HUES6 (cell line): Measurements from ENCODE around the gene TMEM80.

Experiments
- H3K27ac ChIP-seq: 2 replicates; pipeline ENCODE4 v1.7.0; 2013; ENCODE audit warnings: low read depth, mild to moderate bottlenecking, low read length, inconsistent platforms
- H3K27me3 ChIP-seq: 2 replicates; pipeline ENCODE4 v1.6.1; 2013; ENCODE audit warnings: low read length; ENCODE audit not compliant: control insufficient read depth, insufficient read depth
- H3K36me3 ChIP-seq: 2 replicates; pipeline ENCODE4 v1.6.1; 2013; ENCODE audit warnings: low read length; ENCODE audit not compliant: control insufficient read depth, insufficient read depth
- H3K4me1 ChIP-seq: 2 replicates; pipeline ENCODE4 v1.6.1; 2013; ENCODE audit warnings: low read length; ENCODE audit not compliant: control insufficient read depth, insufficient read depth
- H3K4me3 ChIP-seq: 2 replicates; pipeline ENCODE4 v1.5.1; 2013; ENCODE audit warnings: low read depth, low read length
- H3K9ac ChIP-seq: one replicate; pipeline ENCODE4 v1.6.1; 2013; ENCODE audit warnings: mild to moderate bottlenecking, low read length
- H3K9me3 ChIP-seq: 2 replicates; pipeline ENCODE4 v1.6.1; 2013; ENCODE audit warnings: low read depth, low read length; ENCODE audit not compliant: control insufficient read depth, insufficient read depth

Gene TMEM80

GRCh38 chr11:659532-660085, 36.0 kb upstream of the TMEM80 start:
- H3K36me3 ChIP-seq, result peaks cover 37% of the 10 kb centered on the region

GRCh38 chr11:660281-660680, 35.3 kb upstream of the TMEM80 start:
- no peaks in the 10 kb centered on the region for H3K4me1 ChIP-seq
- H3K27ac ChIP-seq, result no peak overlapping the region
- H3K4me3 ChIP-seq, result no peak overlapping the region
- H3K9ac ChIP-seq, result no peak overlapping the region
- peaks cover 37% of the 10 kb centered on the region for H3K36me3 ChIP-seq
- no peaks in the 10 kb centered on the region for H3K9me3 ChIP-seq
- no peaks in the 10 kb centered on the region for H3K27me3 ChIP-seq

More at GRCh38 chr11:659532-660085, 36.0 kb upstream of the TMEM80 start:
- H3K9ac ChIP-seq, result no peak overlapping the region
- H3K27me3 ChIP-seq, result no peaks in the 10 kb centered on the region
- no peak overlapping the region for H3K4me3 ChIP-seq
- H3K4me1 ChIP-seq, result no peaks in the 10 kb centered on the region
- no peak overlapping the region for H3K27ac ChIP-seq
- no peaks in the 10 kb centered on the region for H3K9me3 ChIP-seq

- Histone ChIP-seq H3K9me3 (no peaks in the 10 kb centered on the region), H3K4me1 (no peaks in the 10 kb centered on the region), H3K36me3 (peaks cover 42% of the 10 kb centered on the region), H3K27ac (no peak overlapping the region), H3K9ac (no peak overlapping the region), H3K4me3 (no peak overlapping the region), H3K27me3 (no peaks in the 10 kb centered on the region)
Measured at GRCh38 chr11:660681-661444, 34.8 kb upstream of the TMEM80 start.

- Histone ChIP-seq H3K36me3 (peaks cover 47% of the 10 kb centered on the region), H3K27ac (no peak overlapping the region), H3K9ac (no peak overlapping the region), H3K27me3 (no peaks in the 10 kb centered on the region), H3K4me1 (no peaks in the 10 kb centered on the region), H3K9me3 (no peaks in the 10 kb centered on the region), H3K4me3 (no peak overlapping the region)
Measured at GRCh38 chr11:662689-663274, 32.8 kb upstream of the TMEM80 start.

GRCh38 chr11:665062-665703, 30.4 kb upstream of the TMEM80 start:
- Histone ChIP-seq H3K27me3 (no peaks in the 10 kb centered on the region), H3K27ac (no peak overlapping the region), H3K9me3 (no peaks in the 10 kb centered on the region), H3K9ac (no peak overlapping the region), H3K36me3 (peaks cover 36% of the 10 kb centered on the region), H3K4me1 (no peaks in the 10 kb centered on the region), H3K4me3 (no peak overlapping the region)

- no peaks in the 10 kb centered on the region for H3K27me3 ChIP-seq
- H3K9me3 ChIP-seq, result no peaks in the 10 kb centered on the region
- H3K4me3 ChIP-seq, result no peak overlapping the region
- no peak overlapping the region for H3K27ac ChIP-seq
- H3K9ac ChIP-seq, result no peak overlapping the region
- H3K4me1 ChIP-seq, result no peaks in the 10 kb centered on the region
- peaks cover 30% of the 10 kb centered on the region for H3K36me3 ChIP-seq
Measured at GRCh38 chr11:665704-666281, 29.8 kb upstream of the TMEM80 start.

GRCh38 chr11:673866-674265, 21.8 kb upstream of the TMEM80 start:
- H3K36me3 ChIP-seq, result peaks cover 40% of the 10 kb centered on the region
- H3K9ac ChIP-seq, result no peak overlapping the region

GRCh38 chr11:674406-674805, 21.2 kb upstream of the TMEM80 start:
- H3K36me3 ChIP-seq, result peaks cover 43% of the 10 kb centered on the region
- no peaks in the 10 kb centered on the region for H3K4me1 ChIP-seq

More at GRCh38 chr11:673866-674265, 21.8 kb upstream of the TMEM80 start:
- Histone ChIP-seq H3K9me3 (no peaks in the 10 kb centered on the region), H3K4me1 (no peaks in the 10 kb centered on the region), H3K27ac (no peak overlapping the region), H3K4me3 (no peak overlapping the region), H3K27me3 (no peaks in the 10 kb centered on the region)

GRCh38 chr11:678297-678696, 17.3 kb upstream of the TMEM80 start:
- H3K36me3 ChIP-seq, result peaks cover 58% of the 10 kb centered on the region
- no peak overlapping the region for H3K9ac ChIP-seq
- no peak overlapping the region for H3K27ac ChIP-seq
- no peaks in the 10 kb centered on the region for H3K9me3 ChIP-seq
- H3K4me1 ChIP-seq, result no peaks in the 10 kb centered on the region; the same call in 1 of the 2 replicates
- H3K4me3 ChIP-seq, result no peak overlapping the region
- no peaks in the 10 kb centered on the region for H3K27me3 ChIP-seq

More at GRCh38 chr11:674406-674805, 21.2 kb upstream of the TMEM80 start:
- H3K27me3 ChIP-seq, result no peaks in the 10 kb centered on the region
- H3K9ac ChIP-seq, result no peak overlapping the region
- H3K9me3 ChIP-seq, result no peaks in the 10 kb centered on the region
- H3K27ac ChIP-seq, result no peak overlapping the region
- no peak overlapping the region for H3K4me3 ChIP-seq

GRCh38 chr11:679271-680207, 16.1 kb upstream of the TMEM80 start:
- Histone ChIP-seq H3K27me3 (no peaks in the 10 kb centered on the region), H3K36me3 (peaks cover 53% of the 10 kb centered on the region), H3K9me3 (no peaks in the 10 kb centered on the region), H3K4me1 (peaks cover 5% of the 10 kb centered on the region; the same call in 1 of the 2 replicates), H3K9ac (no peak overlapping the region), H3K4me3 (no peak overlapping the region), H3K27ac (no peak overlapping the region)
